Measurements from ENCODE around the gene PUS1. TPM values are rescaled to one million over a fixed set of nuclear protein-coding genes. Genes with fewer than 3 reads are reported as not detected.

Gene PUS1
- total and polyA plus RNA-seq, 9 of the 15 experiments (the other 6 are each of a cell fraction or from before 2014, with no cell fraction given), result 1.9 to 90.8 (median 30.0) TPM

DNA sequence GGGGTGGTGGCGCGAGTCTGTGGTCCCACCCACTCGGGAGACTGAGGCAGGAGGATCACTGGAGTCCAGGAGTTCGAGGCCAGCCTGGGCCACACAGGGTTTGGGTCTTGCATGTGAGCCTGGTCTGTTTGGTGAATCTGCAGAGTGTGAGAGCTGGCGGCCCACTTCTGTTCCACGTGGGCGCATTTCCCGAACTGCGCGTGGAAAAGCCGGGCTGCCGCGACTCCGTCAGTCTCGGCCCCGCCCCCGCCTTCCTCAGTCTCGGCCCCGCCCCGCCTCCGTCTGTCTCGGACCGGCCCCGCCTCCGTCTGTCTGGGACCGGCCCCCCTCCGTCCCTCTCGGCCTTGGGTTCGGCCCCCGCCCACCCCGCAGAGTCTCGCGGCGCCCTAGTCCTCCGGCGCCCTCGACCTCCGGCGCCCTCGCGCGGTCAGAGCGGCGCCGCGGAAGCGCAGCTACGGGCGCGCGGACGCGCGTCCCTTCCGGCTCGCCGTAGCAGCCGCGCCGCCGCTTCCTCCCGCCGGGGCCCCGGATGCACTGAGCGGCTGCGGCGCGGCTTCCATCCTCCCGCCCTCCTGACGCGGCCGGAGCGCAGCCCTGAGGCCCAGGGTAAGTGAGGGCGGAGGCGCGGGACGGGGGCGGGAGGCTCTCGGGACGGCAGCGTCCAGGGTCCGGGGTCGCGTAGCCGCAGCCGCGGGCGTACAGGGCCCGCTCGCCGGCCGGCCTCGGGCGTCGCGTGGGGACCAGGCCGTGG is 20.5 kb downstream of the PUS1 start, which contains the start of gene EP400 (continued):
- TF ChIP-seq AFF1 (IDR thresholded peaks at IDR 0.05; ENCODE audit: low read depth in 1 of 2, partially characterized antibody in 2 of 2), result no peak
- TF ChIP-seq, protein P1, sequence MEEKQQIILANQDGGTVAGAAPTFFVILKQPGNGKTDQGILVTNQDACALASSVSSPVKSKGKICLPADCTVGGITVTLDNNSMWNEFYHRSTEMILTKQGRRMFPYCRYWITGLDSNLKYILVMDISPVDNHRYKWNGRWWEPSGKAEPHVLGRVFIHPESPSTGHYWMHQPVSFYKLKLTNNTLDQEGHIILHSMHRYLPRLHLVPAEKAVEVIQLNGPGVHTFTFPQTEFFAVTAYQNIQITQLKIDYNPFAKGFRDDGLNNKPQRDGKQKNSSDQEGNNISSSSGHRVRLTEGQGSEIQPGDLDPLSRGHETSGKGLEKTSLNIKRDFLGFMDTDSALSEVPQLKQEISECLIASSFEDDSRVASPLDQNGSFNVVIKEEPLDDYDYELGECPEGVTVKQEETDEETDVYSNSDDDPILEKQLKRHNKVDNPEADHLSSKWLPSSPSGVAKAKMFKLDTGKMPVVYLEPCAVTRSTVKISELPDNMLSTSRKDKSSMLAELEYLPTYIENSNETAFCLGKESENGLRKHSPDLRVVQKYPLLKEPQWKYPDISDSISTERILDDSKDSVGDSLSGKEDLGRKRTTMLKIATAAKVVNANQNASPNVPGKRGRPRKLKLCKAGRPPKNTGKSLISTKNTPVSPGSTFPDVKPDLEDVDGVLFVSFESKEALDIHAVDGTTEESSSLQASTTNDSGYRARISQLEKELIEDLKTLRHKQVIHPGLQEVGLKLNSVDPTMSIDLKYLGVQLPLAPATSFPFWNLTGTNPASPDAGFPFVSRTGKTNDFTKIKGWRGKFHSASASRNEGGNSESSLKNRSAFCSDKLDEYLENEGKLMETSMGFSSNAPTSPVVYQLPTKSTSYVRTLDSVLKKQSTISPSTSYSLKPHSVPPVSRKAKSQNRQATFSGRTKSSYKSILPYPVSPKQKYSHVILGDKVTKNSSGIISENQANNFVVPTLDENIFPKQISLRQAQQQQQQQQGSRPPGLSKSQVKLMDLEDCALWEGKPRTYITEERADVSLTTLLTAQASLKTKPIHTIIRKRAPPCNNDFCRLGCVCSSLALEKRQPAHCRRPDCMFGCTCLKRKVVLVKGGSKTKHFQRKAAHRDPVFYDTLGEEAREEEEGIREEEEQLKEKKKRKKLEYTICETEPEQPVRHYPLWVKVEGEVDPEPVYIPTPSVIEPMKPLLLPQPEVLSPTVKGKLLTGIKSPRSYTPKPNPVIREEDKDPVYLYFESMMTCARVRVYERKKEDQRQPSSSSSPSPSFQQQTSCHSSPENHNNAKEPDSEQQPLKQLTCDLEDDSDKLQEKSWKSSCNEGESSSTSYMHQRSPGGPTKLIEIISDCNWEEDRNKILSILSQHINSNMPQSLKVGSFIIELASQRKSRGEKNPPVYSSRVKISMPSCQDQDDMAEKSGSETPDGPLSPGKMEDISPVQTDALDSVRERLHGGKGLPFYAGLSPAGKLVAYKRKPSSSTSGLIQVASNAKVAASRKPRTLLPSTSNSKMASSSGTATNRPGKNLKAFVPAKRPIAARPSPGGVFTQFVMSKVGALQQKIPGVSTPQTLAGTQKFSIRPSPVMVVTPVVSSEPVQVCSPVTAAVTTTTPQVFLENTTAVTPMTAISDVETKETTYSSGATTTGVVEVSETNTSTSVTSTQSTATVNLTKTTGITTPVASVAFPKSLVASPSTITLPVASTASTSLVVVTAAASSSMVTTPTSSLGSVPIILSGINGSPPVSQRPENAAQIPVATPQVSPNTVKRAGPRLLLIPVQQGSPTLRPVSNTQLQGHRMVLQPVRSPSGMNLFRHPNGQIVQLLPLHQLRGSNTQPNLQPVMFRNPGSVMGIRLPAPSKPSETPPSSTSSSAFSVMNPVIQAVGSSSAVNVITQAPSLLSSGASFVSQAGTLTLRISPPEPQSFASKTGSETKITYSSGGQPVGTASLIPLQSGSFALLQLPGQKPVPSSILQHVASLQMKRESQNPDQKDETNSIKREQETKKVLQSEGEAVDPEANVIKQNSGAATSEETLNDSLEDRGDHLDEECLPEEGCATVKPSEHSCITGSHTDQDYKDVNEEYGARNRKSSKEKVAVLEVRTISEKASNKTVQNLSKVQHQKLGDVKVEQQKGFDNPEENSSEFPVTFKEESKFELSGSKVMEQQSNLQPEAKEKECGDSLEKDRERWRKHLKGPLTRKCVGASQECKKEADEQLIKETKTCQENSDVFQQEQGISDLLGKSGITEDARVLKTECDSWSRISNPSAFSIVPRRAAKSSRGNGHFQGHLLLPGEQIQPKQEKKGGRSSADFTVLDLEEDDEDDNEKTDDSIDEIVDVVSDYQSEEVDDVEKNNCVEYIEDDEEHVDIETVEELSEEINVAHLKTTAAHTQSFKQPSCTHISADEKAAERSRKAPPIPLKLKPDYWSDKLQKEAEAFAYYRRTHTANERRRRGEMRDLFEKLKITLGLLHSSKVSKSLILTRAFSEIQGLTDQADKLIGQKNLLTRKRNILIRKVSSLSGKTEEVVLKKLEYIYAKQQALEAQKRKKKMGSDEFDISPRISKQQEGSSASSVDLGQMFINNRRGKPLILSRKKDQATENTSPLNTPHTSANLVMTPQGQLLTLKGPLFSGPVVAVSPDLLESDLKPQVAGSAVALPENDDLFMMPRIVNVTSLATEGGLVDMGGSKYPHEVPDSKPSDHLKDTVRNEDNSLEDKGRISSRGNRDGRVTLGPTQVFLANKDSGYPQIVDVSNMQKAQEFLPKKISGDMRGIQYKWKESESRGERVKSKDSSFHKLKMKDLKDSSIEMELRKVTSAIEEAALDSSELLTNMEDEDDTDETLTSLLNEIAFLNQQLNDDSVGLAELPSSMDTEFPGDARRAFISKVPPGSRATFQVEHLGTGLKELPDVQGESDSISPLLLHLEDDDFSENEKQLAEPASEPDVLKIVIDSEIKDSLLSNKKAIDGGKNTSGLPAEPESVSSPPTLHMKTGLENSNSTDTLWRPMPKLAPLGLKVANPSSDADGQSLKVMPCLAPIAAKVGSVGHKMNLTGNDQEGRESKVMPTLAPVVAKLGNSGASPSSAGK (IDR thresholded peaks at IDR 0.05), result peak; percentile 9; the same call in 1 of the 2 replicates
- peak; percentile 88 for TF ChIP-seq POLR2G (IDR thresholded peaks at IDR 0.05; ENCODE audit: low read depth, low read length)
- no peak for TF ChIP-seq TAF7 (tag; IDR thresholded peaks at IDR 0.05)
